ENCODE data around the gene TUBD1. TPM values are rescaled to one million over a fixed set of nuclear protein-coding genes. Genes with fewer than 3 reads are reported as not detected.

Gene TUBD1
- total RNA-seq, 1 donor from 2014 or later, result 9.7 TPM

DNA sequence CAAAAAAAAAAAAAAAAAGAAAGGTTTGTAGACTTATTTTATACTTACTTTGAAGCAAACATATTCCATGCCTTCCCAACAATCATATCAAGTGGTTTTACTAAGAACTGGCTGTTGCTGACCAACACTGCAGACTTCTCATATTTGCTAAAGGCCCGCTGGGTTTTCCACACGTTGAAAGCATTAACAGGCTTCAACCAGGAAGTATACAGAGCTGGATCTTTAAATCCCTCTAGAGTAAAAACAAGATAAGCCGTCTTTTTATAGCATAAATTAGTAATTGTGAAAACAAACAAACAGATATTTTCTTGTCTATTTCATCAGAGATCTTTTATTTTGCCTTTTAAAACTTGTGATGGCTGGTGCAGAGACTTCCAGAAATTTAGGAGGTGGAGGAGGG lies 29.1 kb downstream of the TUBD1 start:
- Mint-ChIP-seq H3K9me3 (ENCODE audit: unreplicated experiment) (no peaks in the 10 kb centered on the region), H3K27me3 (ENCODE audit: unreplicated experiment) (no peaks in the 10 kb centered on the region), H3K27ac (ENCODE audit: unreplicated experiment) (no peak overlapping the region), H3K4me3 (ENCODE audit: unreplicated experiment) (no peak overlapping the region), H3K4me1 (ENCODE audit: low read depth, unreplicated experiment) (no peaks in the 10 kb centered on the region), H3K36me3 (ENCODE audit: unreplicated experiment) (no peaks in the 10 kb centered on the region)
- no peak for DNase-seq
- TF ChIP-seq, protein P1, sequence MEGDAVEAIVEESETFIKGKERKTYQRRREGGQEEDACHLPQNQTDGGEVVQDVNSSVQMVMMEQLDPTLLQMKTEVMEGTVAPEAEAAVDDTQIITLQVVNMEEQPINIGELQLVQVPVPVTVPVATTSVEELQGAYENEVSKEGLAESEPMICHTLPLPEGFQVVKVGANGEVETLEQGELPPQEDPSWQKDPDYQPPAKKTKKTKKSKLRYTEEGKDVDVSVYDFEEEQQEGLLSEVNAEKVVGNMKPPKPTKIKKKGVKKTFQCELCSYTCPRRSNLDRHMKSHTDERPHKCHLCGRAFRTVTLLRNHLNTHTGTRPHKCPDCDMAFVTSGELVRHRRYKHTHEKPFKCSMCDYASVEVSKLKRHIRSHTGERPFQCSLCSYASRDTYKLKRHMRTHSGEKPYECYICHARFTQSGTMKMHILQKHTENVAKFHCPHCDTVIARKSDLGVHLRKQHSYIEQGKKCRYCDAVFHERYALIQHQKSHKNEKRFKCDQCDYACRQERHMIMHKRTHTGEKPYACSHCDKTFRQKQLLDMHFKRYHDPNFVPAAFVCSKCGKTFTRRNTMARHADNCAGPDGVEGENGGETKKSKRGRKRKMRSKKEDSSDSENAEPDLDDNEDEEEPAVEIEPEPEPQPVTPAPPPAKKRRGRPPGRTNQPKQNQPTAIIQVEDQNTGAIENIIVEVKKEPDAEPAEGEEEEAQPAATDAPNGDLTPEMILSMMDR (IDR thresholded peaks at IDR 0.05; ENCODE audit: partially characterized antibody, unreplicated experiment), result no peak

GRCh38 chr17:59859444-59860025 lies 33.2 kb downstream of the TUBD1 start:
- Mint-ChIP-seq H3K9me3 (ENCODE audit: unreplicated experiment) (peaks cover 2% of the 10 kb centered on the region), H3K36me3 (ENCODE audit: unreplicated experiment) (no peaks in the 10 kb centered on the region), H3K27ac (ENCODE audit: unreplicated experiment) (no peak overlapping the region), H3K4me3 (ENCODE audit: unreplicated experiment) (no peak overlapping the region), H3K27me3 (ENCODE audit: unreplicated experiment) (no peaks in the 10 kb centered on the region), H3K4me1 (ENCODE audit: low read depth, unreplicated experiment) (no peaks in the 10 kb centered on the region)
- no peak for DNase-seq
- TF ChIP-seq, protein P1 (IDR thresholded peaks at IDR 0.05; ENCODE audit: partially characterized antibody, unreplicated experiment), result no peak

GRCh38 chr17:59858932-59859331 lies 33.8 kb downstream of the TUBD1 start:
- no peaks in the 10 kb centered on the region for H3K36me3 Mint-ChIP-seq (ENCODE audit: unreplicated experiment)
- TF ChIP-seq, protein P1 (IDR thresholded peaks at IDR 0.05; ENCODE audit: partially characterized antibody, unreplicated experiment), result no peak
- no peak overlapping the region for H3K4me3 Mint-ChIP-seq (ENCODE audit: unreplicated experiment)
- no peaks in the 10 kb centered on the region for H3K4me1 Mint-ChIP-seq (ENCODE audit: low read depth, unreplicated experiment)
- no peaks in the 10 kb centered on the region for H3K27me3 Mint-ChIP-seq (ENCODE audit: unreplicated experiment)
- no peak for DNase-seq
- no peak overlapping the region for H3K27ac Mint-ChIP-seq (ENCODE audit: unreplicated experiment)
- H3K9me3 Mint-ChIP-seq (ENCODE audit: unreplicated experiment), result peaks cover 2% of the 10 kb centered on the region

DNA sequence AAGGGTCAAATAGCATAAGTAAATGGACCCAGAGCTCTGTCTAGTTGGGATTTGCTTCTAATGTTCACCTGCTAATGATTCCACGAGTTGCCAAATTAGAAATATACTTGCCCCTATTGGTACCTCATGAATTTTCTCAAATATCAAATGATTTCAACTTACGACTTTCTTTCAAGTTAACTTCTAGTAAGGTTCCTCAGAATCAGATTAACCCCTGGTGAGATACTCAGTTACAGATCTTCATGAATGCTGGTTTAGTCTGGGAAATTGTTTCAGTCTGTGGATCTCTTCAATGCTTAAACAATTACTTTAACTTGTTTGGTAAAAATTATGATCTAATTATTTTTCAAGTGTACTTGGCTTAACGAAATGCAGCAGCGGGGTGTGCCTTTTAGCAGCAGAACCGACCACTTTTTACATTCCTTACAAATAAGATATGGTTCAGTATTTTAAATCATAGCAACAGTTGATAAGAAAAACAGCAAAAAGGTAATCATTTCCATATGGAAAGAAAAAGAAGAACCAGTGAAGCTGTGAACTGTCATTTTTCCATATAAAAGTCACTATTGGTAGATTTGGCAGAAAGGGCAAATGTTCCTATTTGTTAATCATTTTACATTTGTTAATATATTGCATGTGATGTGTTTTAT lies 34.5 kb downstream of the TUBD1 start:
- no peaks in the 10 kb centered on the region for H3K4me1 Mint-ChIP-seq (ENCODE audit: low read depth, unreplicated experiment)
- peaks cover 2% of the 10 kb centered on the region for H3K9me3 Mint-ChIP-seq (ENCODE audit: unreplicated experiment)
- TF ChIP-seq, protein P1 (IDR thresholded peaks at IDR 0.05; ENCODE audit: partially characterized antibody, unreplicated experiment), result no peak
- no peak overlapping the region for H3K4me3 Mint-ChIP-seq (ENCODE audit: unreplicated experiment)
- no peaks in the 10 kb centered on the region for H3K36me3 Mint-ChIP-seq (ENCODE audit: unreplicated experiment)
- H3K27ac Mint-ChIP-seq (ENCODE audit: unreplicated experiment), result no peak overlapping the region
- DNase-seq, result no peak
- H3K27me3 Mint-ChIP-seq (ENCODE audit: unreplicated experiment), result no peaks in the 10 kb centered on the region

All from glutamatergic neuron (in vitro differentiated cells).